Measurements from ENCODE around the gene DDI1.

The DDI1 gene

DNA sequence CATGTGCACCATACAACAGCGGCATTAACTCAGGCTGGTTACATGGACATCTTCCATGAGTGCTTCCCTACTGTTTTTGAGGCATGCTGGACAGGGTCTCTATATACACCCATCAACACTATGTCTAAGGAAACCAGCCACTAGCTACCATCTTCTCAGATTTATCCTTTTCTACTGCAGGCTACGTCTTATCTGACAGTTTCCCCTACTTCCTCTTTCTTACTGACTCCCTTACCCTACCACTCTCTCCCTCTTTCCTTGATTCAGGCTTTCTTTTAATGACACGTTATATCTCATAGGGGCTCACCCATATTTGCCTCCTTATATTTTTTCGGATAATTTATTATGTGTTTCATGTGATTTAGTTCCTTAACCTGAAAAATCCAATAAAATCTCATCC lies 41.8 kb downstream of the DDI1 start:
- DNase-seq (ENCODE audit: low read depth in 2 of 2): no peak

DNA sequence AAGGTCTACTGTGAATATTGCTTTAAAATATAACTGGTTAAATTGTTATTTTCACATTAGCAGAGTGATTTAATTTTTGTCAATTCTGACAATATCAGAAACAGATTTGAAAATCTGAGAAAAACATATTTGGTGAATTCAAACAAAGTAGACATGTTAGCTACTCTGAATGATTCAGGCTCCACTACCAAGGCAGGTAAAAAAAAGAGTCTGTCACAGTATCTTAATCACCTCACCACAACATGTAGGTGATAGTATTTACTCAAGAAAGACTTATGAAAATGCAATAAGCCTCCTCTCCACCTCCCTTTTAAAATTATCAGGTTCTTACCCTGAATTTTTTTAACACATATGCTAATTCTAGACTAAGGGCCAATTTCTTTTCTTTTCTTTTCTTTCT lies 42.6 kb downstream of the DDI1 start:
- no peak for DNase-seq (ENCODE audit: low read depth in 2 of 2)

DNA sequence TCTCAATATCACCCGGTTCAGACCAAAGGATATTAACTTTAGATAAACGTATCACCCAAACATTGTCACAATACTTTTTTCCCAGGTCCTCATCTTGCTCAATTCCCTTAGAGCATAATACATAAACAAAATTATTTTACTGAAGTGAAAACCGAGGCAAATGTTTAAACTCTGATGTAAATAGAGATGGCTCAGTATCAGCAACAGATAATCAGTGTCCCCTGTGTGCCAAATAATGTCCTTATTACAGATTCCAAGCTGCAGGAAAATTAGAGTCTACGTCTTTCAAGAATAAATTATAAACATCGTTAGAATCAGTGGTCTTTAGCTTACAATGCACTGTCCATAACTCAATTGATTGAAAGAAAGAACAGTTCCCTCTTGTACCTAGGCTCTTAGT lies 50.2 kb downstream of the DDI1 start:
- no peak for DNase-seq (ENCODE audit: low read depth in 2 of 2)

Data from stimulated activated CD4-positive, alpha-beta T cell treated with anti-CD3 and anti-CD28 coated beads, Interleukin-15, amount 100 ng/mL, for 48 hours (primary cell).